Measurements from ENCODE around the gene ZXDB.
"Not testable (repeated sequence)": the region's sequence is repeated elsewhere in the genome, so short reads cannot be mapped to it uniquely, and the experiment has no call there.

The ZXDB gene

DNA sequence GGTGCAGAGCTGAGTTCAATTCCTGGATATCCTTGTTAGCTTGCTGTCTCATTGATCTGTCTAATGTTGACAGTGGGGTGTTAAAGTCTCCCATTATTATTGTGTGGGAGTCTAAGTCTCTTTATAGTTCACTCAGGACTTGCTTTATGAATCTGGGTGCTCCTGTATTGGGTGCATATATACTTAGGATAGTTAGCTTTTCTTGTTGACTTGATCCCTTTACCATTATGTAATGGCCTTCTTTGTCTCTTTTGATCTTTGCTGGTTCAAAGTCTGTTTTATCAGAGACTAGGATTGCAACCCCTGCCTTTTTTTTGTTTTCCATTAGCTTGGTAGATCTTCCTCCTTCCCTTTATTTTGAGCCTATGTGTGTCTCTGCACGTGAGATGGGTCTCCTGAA, 21.5 kb downstream of the ZXDB start:
- H3K27me3 Mint-ChIP-seq, H3K4me1 Mint-ChIP-seq, H3K36me3 Mint-ChIP-seq, H3K27ac Mint-ChIP-seq, H3K9me3 Mint-ChIP-seq, DNase-seq, H3K4me3 Mint-ChIP-seq, CTCF ChIA-PET: not testable (repeated sequence)

DNA sequence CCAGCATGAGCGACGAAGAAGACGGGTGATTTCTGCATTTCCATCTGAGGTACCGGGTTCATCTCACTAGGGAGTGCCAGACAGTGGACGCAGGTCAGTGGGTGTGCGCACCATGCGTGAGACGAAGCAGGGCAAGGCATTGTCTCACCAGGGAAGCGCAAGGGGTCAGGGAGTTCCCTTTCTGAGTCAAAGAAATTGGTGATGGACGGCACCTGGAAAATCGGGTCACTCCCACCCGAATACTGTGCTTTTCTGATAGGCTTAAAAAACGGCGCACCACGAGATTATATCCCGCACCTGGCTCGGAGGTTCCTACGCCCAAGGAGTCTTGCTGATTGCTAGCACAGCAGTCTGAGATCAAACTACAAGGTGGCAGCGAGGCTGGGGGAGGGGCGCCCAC, 37.6 kb downstream of the ZXDB start:
- H3K27me3 Mint-ChIP-seq, H3K4me1 Mint-ChIP-seq, H3K27ac Mint-ChIP-seq, CTCF ChIA-PET, DNase-seq, H3K4me3 Mint-ChIP-seq, H3K36me3 Mint-ChIP-seq: not testable (repeated sequence)
- peaks cover 19% of the 10 kb centered on the region for H3K9me3 Mint-ChIP-seq

DNA sequence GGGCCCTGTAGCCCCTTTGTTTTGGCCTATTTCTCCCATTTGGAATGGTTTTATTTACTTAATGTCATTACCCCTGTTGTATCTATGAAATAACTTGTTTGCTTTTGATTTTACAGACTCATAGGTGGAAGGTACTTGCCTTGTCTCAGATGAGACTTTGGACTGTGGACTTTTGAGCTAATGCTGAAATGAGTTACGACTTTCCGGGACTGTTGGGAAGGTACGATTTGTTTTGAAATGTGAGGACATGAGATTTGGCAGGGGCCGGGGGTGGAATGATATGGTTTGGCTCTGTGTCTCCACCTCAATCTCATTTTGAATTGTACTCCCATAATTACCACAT, 48.8 kb downstream of the ZXDB start:
- H3K27me3 Mint-ChIP-seq, result no peaks in the 10 kb centered on the region

DNA sequence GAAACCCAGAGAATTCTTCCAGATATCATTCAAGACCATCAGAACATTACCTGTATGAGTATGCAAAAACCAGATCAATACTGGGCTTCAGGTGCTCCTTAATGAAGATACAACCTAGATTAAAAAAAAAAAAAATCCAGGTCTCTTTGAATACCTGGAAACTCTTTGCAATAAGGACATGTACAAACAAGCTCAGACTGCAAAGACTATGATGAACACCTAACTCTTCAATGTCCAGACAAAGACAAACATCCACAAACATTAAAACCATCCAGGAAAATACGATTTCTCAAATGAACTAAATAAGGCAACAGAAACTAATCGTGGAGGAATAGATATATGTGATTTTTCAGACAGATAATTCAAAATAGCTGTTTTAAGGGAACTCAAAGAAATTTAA, 49.5 kb downstream of the ZXDB start:
- CTCF ChIA-PET, result no interaction called here
- no peaks in the 10 kb centered on the region for H3K27me3 Mint-ChIP-seq
- H3K9me3 Mint-ChIP-seq, result peaks cover 6% of the 10 kb centered on the region
- no peak for DNase-seq
- no peak overlapping the region for H3K4me3 Mint-ChIP-seq
- no peaks in the 10 kb centered on the region for H3K4me1 Mint-ChIP-seq
- no peaks in the 10 kb centered on the region for H3K36me3 Mint-ChIP-seq
- no peak overlapping the region for H3K27ac Mint-ChIP-seq

More for the DNA sequence above, 48.8 kb downstream of the ZXDB start:
- no peak overlapping the region for H3K27ac Mint-ChIP-seq
- H3K9me3 Mint-ChIP-seq, result peaks cover 10% of the 10 kb centered on the region
- DNase-seq, result no peak
- no peaks in the 10 kb centered on the region for H3K36me3 Mint-ChIP-seq
- CTCF ChIA-PET, result no interaction called here
- no peak overlapping the region for H3K4me3 Mint-ChIP-seq
- H3K4me1 Mint-ChIP-seq, result no peaks in the 10 kb centered on the region

DNA sequence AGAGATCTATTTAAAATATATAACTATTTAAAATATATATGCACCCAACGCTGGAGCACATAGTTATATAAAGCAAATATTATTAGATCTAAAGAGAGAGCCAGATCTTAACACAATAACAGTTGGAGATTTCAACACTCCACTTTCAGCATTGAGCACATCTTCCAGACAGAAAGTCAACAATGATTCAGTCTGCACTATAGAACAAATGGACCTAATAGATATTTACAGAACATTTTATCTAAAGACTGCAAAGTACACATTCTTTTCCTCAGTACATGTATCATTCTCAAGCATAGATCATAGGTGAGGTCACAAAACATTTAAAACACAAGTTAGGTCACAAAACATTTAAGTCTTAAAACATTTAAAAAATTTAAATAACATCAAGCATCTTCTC, 51.9 kb downstream of the ZXDB start:
- H3K4me3 Mint-ChIP-seq, result no peak overlapping the region
- no peaks in the 10 kb centered on the region for H3K4me1 Mint-ChIP-seq
- H3K36me3 Mint-ChIP-seq, result no peaks in the 10 kb centered on the region
- DNase-seq, result no peak
- CTCF ChIA-PET, result no interaction called here
- H3K27me3 Mint-ChIP-seq, result no peaks in the 10 kb centered on the region
- peaks cover 2% of the 10 kb centered on the region for H3K9me3 Mint-ChIP-seq
- H3K27ac Mint-ChIP-seq, result no peak overlapping the region

DNA sequence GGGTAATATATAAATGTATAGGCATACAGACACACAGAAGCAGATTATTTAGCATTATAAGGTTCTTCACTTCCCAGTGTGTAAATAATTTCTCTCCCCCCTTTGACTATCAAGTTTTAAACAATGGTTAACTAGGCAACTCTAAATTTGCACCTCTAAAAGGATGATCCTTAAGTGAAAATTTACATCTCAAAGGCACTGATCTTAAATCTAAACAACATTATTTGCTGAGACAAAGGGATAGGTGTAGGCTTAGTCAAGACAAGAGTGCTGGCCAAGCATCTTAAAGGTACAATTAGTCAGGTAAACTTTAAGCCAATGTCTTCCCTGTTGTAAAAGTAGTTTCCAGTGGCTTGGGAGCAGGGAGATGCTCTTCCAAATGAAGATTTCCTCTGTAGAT, 55.2 kb downstream of the ZXDB start:
- no peak overlapping the region for H3K4me3 Mint-ChIP-seq
- DNase-seq, result no peak
- no peaks in the 10 kb centered on the region for H3K9me3 Mint-ChIP-seq
- H3K27ac Mint-ChIP-seq, result no peak overlapping the region
- CTCF ChIA-PET, result no interaction called here
- H3K27me3 Mint-ChIP-seq, result no peaks in the 10 kb centered on the region
- H3K4me1 Mint-ChIP-seq, result no peaks in the 10 kb centered on the region
- no peaks in the 10 kb centered on the region for H3K36me3 Mint-ChIP-seq

Data from activated naive CD4-positive, alpha-beta T cell treated with anti-CD3 and anti-CD28 coated beads, Interleukin-2, amount 10 ng/mL, durations not matched to agents 7 days and 5 days (primary cell).